ENCODE results near the gene TNFRSF8.
"Not testable (repeated sequence)": the region's sequence is repeated elsewhere in the genome, so short reads cannot be mapped to it uniquely, and the experiment has no call there.

TNFRSF8 gene

DNA sequence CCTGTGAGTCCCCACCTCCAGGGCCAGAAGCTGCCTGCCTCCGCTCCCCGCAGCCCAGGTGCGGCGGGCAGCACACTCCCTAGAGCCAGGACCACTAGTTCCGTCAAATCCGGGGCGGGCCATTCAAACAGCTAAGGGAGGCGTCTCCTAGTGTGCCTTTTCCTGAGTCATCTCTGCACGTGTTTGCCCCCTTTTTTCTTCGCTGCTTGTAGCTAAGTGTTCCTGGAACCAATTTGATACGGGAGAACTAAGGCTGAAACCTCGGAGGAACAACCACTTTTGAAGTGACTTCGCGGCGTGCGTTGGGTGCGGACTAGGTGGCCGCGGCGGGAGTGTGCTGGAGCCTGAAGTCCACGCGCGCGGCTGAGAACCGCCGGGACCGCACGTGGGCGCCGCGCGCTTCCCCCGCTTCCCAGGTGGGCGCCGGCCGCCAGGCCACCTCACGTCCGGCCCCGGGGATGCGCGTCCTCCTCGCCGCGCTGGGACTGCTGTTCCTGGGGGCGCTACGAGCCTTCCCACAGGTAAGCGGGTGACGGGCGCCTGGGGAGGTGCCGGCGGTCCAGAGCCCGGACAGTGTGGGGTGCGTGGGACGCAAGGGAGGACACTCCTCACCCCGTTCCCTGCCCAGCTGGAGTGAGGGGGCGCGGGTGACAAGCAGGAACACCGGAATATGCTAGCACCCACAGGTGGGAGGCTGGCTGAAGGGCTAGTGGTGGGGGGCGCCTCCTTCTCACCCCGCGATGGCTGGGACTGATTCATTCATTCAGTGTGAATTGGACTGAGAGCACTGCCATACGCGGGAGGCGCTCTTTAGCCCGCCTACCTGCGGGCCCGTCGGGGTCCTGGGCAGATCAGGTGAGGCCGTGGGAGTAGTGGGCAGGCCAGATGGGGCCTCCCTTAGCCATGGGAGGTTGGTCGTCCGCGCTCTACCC lies at the start of gene TNFRSF8:
Gene TNFRSF8 (plus strand): TSS at position 163 of the 932 bp plus-strand sequence. CDS start 296 bp downstream, at position 459.
- no peak for DNase-seq (ENCODE audit: low spot score)

GRCh38 chr1:12014141-12014991 lies 48.7 kb upstream of the TNFRSF8 start:
- peak; percentile 61 for DNase-seq (ENCODE audit: low spot score)

GRCh38 chr1:12015001-12015491 lies 48.1 kb upstream of the TNFRSF8 start:
- no peak for DNase-seq (ENCODE audit: low spot score)

GRCh38 chr1:12015499-12015898 lies 47.6 kb upstream of the TNFRSF8 start:
- no peak for DNase-seq (ENCODE audit: low spot score)

- no peak for DNase-seq (ENCODE audit: low spot score)
Measured at GRCh38 chr1:12016182-12016581, 46.9 kb upstream of the TNFRSF8 start.

DNA sequence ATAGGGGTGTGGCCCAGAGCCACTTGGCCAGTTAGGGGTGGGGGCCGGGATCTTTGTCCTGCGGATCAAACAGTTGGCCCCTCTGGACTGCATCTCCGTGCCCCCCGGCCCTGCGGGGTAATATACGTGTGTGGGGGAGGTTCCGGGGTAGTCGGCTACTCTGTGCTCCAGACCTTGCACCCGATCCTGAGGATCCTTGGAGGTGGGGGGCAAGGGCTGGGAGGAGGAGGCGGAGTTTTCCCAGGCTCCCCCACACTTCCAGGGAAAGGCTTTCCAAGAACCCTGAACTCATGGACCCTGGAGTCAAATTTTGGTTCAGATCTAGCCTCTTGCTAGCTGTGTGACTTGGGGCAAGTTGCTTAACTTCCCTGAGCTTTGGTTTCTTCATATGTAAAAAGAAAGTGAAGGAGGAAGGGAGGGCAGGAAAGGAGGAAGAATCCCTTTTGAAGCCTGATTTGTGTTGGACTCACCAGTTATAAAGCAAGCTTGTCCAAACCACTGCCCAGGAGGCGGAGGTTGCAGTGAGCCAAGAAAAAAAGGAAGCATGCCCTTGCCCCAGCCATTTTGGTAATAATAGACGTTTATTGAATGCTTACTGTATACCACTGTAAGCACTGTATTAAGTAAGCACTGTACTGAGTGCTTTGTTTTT lies 43.1 kb upstream of the TNFRSF8 start:
- DNase-seq (ENCODE audit: low spot score): no peak

DNA sequence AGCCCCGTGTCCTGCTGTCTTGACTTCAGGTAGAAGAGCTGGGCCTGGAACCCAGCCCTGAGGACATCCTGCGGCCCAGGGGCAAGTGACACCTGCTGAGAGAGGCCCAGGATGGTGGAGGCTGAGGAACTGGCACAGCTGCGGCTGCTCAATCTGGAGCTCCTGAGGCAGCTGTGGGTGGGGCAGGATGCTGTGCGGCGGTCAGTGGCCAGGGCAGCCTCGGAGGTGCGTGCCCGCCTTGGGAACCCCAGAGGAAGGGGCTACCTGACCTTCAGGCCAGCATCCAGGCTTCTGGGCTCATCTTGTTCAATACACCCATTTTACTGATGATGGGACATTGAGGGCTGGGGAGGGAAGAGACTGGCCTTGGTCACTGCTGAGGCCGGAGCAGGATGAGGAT lies 41.5 kb upstream of the TNFRSF8 start:
- no peak for DNase-seq (ENCODE audit: low spot score)

DNA sequence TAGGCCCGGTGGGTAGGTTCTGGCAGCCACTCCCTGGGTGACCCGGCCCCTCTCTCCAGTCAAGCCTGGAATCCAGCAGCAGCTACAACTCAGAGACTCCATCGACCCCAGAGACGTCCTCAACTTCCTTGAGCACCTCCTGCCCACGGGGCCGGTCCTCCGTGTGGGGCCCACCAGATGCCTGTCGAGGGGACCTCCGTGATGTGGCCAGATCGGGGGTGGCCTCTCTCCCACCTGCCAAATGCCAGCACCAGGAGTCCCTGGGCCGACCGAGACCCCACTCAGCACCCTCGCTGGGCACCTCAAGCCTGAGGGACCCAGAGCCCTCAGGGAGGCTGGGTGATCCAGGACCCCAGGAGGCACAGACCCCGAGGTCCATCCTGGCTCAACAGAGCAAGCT lies 41.1 kb upstream of the TNFRSF8 start:
- no peak for DNase-seq (ENCODE audit: low spot score)

- DNase-seq (ENCODE audit: low spot score): no peak
Measured at GRCh38 chr1:12026586-12026985, 36.5 kb upstream of the TNFRSF8 start.

GRCh38 chr1:12028248-12028647 lies 34.9 kb upstream of the TNFRSF8 start:
- DNase-seq (ENCODE audit: low spot score): no peak

DNA sequence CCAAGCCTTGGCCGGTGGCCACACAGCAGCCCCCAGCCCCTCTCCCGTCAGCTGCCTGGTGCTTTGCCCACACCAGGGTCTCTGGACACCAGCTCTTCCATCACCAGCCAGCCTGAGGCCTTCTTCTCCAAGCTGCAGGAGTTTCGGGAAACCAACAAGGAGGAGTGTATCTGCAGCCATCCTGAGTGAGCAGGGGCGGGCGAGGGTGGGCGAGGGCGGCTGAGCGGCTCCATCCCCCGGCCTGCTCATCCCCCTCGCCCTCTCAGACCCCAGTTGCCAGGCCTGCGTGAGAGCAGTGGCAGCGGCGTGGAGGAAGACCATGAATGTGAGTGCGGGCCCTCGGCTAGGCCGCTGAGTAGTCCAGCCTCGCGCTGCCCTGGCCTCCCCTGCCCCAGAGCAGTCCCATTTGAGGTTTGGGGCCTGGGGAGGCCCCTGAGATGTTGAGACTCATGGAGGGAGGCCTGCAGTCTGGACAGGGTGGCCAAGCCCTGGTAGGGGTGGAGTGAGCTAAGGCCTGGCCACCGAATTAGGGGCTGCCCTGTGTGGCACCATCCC lies 34.1 kb upstream of the TNFRSF8 start:
- DNase-seq (ENCODE audit: low spot score): no peak

- no peak for DNase-seq (ENCODE audit: low spot score)
Measured at GRCh38 chr1:12029720-12030339, 33.3 kb upstream of the TNFRSF8 start.

- DNase-seq (ENCODE audit: low spot score): peak; percentile 82
Measured at GRCh38 chr1:12031039-12031980, 31.8 kb upstream of the TNFRSF8 start.

DNA sequence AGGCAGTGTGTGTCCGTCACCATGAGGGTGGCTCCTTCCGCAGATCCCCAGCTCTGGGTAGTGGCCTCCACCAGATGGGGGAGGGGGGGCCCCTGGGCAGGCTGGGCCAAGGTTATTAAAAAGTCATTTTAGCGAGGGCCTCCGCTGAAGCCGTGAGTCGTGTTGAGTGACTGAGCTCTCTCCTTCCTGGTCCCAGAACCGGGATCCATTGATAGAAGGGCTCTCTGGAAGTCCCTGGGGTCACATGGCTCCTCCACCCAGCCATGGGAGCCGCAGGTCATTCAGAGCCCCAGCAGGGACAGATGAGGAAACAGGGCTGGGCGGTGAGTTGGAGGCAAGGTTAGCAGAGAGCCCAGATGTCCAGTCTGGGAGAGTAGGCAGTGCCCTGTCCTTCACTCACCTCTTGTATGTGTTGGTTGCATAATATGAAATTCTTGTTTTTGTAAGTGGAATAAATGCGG lies 30.9 kb upstream of the TNFRSF8 start:
- no peak for DNase-seq (ENCODE audit: low spot score)

GRCh38 chr1:12033441-12033840 lies 29.7 kb upstream of the TNFRSF8 start:
- not testable (repeated sequence) for DNase-seq (ENCODE audit: low spot score)

- DNase-seq (ENCODE audit: low spot score): no peak
Measured at GRCh38 chr1:12034381-12034801, 28.7 kb upstream of the TNFRSF8 start.

DNA sequence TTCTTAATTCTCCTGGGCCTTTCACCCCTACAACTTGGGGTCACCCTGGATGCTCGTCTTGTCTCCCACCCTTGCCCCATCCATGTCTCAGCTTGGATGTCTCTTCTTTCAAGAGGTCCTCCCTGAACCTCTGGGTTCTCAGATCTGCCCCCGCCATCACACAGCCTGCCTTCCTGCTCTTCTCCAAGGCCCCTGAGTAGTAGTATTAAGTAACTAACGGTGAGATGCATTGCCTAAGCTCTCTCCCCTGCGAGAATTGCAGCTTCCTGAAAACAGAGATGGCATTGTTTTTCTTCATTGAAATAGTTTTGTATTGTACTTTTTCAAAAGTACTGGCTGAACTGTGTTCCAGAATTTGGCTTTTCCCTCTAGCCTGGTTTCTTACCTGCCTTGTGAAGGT lies 27.8 kb upstream of the TNFRSF8 start:
- no peak for DNase-seq (ENCODE audit: low spot score)

- DNase-seq (ENCODE audit: low spot score): no peak
Measured at GRCh38 chr1:12037486-12038355, 25.4 kb upstream of the TNFRSF8 start.
